Measurements from ENCODE around the gene POLR3G. TPM values are rescaled to one million over a fixed set of nuclear protein-coding genes. Genes with fewer than 3 reads are reported as not detected.

Gene POLR3G
- polyA plus RNA-seq, 3 donors: 0.74 to 2.9 (median 0.74) TPM

- WGBS, 3 donors: 80 to 86% (median 82%) methylated on average over 4 of the region's 4 CpGs
- H3K27ac ChIP-seq (ENCODE audit: low read depth, low read length): no peak overlapping the region
These were observed 71.7 kb downstream of the POLR3G start for GRCh38 chr5:90546216-90546837.

DNA sequence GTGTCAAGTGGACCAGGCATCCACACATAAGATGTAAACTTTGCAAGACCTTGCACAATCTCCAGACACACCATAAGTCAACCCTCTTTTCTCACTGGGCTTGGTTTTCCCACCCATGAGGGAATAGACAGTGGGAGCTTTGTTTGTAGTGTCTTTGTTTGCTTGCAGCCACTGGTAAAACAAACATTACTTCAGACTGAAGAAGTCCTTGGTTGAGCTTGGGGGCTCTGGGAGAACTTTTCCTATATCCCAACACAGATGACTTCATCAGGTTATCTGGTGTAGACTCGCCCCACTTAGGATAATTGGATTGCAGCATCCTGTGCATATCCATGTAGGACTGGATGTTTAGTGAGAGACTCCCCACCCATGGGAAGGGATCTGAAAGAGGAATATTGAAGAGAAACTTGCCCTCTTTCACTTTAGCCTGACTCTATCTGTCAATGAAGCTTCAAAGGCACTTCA, 72.4 kb downstream of the POLR3G start:
- 52 to 73% (median 70%) methylated on average over 1 of the region's 1 CpG for WGBS, 3 donors

DNA sequence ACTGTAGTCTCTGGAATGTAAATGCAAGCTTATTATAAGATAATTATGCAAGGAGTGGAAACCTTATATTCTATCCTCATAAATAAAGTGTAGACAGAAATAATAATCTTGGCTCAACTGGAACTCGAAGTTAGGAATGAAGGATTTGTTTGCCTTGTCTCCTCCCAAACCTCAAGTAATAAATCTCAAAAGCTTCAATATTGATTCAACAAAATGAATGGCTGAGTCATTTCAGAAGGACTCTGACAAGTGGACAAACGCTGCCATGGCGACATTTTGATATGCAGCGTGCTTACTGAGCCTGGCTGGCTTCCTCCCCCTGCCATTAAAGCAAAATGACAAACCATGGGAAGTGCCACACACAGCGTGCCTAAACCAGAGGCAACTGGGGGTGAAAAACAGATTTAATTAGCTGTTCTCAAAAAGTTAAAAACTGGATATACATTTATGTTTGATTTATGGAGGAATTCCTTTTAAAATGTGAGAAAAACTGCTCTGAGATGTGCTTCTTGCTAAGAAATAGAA, 73.5 kb downstream of the POLR3G start:
- WGBS, 3 donors: 20 to 54% (median 47%) methylated on average over 5 of the region's 5 CpGs
- H3K27ac ChIP-seq (ENCODE audit: low read depth, low read length): no peak overlapping the region

More for the DNA sequence above, 72.4 kb downstream of the POLR3G start:
- no peak overlapping the region for H3K27ac ChIP-seq (ENCODE audit: low read depth, low read length)

GRCh38 chr5:90549223-90549622, 74.6 kb downstream of the POLR3G start:
- H3K27ac ChIP-seq (ENCODE audit: low read depth, low read length): no peak overlapping the region

GRCh38 chr5:90549729-90550275, 75.1 kb downstream of the POLR3G start:
- H3K27ac ChIP-seq (ENCODE audit: low read depth, low read length): no peak overlapping the region
- 56 to 77% (median 64%) methylated on average over 2 of the region's 2 CpGs for WGBS, 3 donors

DNA sequence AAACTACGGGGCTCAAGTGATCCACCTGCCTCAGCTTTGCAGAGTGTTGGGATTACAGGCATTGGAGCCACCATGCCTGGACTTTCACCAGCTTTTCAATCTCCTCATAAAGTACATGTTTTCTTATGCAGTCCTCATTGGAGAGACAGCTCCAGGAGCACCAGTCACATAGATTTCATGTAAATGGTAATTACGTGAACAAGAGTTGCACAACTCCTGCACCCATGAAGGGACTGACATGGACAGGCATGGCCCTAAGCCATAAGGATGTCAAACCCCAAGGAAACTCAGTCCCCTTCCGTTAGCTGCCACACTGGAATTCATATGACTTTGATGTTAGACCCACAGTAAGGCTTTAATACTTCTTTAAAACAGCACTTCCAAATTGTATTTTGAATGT, 76.3 kb downstream of the POLR3G start:
- no peak overlapping the region for H3K27ac ChIP-seq (ENCODE audit: low read depth, low read length)
- 62 to 84% (median 63%) methylated on average over 3 of the region's 3 CpGs for WGBS, 3 donors

DNA sequence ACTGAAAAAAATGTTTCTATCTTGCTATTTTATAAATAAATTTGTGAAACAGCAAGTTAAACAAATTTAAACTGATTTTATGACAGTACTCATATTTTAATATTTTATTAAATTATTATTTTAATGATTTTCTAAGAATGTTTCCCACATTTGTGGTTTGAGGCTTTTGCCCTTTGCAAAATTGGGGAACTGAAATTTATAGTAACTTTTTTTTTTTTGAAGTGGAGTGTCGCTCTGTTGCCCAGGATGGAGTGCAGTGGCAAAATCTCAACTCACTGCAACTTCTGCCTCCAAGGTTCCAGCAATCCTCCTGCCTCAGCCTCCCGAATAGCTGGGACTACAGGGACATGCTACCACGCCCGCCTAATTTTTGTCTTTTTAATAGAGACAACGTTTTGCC, 76.7 kb downstream of the POLR3G start:
- 71 to 89% (median 75%) methylated on average over 5 of the region's 5 CpGs for WGBS, 3 donors
- H3K27ac ChIP-seq (ENCODE audit: low read depth, low read length): no peak overlapping the region

DNA sequence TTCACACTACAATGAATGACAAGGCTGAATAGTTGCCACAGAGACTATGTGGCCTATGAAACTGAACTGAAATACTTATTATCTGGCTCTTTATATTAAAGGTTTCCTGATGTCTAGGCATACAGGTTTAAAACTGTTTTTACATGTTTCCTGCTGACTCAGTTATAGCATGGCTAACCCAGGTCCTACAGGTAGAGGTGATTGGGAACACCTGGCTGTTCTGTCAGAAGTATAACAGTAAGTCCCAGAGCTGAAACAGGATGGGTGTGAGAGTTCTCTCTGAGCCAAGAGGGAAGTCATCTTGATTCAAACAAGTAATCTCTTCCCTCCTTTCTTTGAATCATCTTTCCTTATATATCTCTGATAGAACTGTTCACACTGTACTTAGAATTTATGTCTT, 79.0 kb downstream of the POLR3G start:
- H3K27ac ChIP-seq (ENCODE audit: low read depth, low read length): no peak overlapping the region

DNA sequence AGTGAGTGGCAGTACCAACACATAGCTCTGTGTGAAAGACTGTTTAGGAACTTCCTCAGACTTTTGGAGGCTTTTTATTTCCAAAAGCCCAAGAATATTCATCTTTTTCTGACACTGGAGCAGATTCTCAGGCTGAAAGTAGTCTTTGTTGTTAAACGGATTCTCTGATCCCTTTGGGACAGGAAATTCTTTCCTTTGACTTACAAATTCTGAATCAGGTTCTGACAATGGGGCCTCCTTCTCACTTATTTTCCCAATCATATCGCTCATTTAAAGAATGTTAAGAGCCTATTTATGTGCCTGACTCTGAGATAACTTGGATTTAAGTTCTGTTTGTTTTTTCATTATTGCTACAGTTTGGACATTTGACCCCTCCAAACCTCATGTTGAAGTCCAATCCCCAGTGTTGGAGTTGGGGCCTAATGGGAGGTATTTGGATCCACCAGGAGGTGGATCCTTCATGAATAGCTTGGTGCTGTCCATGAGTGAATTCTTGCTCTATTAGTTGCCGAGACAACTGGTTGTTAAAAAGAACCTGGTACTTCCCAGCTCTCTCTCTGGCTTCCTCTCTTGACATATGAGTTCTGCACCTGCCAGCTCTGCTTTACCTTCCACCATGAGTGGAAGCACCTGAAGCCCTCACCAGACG, 79.8 kb downstream of the POLR3G start:
- no peak overlapping the region for H3K27ac ChIP-seq (ENCODE audit: low read depth, low read length)
- WGBS, 3 donors: 77 to 82% (median 78%) methylated on average over 4 of the region's 4 CpGs

DNA sequence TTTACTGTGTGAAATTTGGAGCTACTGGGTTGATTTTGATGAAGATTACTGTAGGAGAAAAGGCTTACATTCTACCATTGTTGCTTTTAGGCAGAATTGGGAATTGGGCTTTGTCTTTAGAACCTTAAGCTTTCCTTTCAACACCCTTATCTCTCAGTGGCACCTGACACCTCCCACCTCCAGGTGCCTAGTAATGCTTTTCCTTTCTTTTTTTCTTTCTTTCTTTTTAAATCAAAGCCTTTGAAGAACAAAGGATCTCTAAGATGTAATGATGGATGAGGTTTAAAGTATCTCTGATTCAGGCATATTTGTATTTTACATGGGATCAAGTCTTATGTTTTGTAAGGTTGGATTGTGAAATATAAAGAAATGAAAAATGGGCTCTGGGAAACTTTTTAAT, 81.0 kb downstream of the POLR3G start:
- no peak overlapping the region for H3K27ac ChIP-seq (ENCODE audit: low read depth, low read length)

GRCh38 chr5:90557391-90557790, 82.7 kb downstream of the POLR3G start:
- no peak overlapping the region for H3K27ac ChIP-seq (ENCODE audit: low read depth, low read length)
- 7 to 23% (median 19%) methylated on average over 9 of the region's 9 CpGs for WGBS, 3 donors

DNA sequence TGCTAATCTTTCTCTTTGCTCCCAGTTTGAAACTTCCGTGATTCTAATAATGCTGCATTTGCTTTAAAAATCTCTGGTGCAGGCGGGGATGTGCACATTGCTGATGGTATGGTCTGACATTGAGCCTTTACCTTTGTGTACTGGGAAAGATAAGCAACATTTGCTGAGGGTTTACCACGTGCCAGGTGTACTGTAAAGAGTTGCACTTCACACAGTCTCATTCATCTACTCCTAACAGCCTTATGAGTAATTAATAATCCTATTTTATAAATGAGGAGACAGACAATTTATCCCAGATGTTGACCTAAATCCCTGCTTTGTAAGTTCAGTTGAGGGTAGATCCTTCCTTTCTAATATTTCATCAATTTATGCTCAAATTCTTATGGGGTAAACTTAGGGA, 83.2 kb downstream of the POLR3G start:
- H3K27ac ChIP-seq (ENCODE audit: low read depth, low read length): no peak overlapping the region
- WGBS, 3 donors: 2 to 17% (median 14%) methylated on average over 3 of the region's 3 CpGs

DNA sequence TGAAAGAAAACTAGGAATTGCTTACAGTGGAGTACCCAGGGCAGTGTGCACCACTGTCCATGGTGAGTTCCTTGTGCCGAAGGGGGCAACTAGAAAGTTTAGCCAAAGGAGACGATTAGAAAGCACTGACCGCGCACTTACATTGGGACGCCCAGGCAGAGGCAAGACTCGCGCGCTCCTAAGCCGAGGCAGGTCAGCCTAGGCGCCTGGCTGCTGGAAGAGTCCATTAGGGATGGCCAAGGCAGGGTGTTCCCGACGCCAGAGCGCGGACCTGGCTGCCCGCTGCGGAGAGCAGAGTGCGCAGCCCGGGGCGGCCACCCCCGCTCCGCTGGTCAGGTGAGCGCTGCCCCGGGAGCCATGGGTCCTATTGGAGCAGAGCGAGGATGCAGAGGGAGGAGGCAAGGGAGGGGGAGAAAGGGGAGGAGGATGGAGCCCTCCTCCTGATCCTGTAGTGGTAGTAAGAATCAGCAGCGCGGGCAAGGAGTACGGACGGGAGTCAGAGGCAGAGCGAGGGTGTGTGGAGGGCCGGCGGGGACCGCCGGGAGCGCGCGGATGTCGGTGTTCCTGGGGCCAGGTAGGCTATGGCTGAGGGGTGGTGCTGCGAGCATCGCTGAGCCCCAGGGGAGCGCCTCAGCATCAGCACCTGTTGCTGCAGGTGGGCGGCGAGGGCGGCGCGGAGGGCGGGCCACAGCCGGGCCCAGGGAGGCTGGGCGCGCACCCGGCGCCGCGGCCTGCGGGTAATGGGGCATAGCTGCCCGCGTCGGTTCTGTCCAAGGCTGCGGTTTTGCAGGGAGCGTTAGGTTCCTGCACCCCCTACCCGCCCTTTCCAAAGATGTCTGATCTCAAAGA, 83.9 kb downstream of the POLR3G start, which contains the start of gene ADGRV1:
ADGRV1 (plus strand) TSS at position 454 of the 849 bp plus-strand sequence; CDS start at position 553, 99 bp downstream.
- H3K27ac ChIP-seq (ENCODE audit: low read depth, low read length): no peak within 1 kb of the TSS
- WGBS, 3 donors: 1 to 2% (median 2%) methylated on average over 59 to 60 of the region's 60 CpGs

DNA sequence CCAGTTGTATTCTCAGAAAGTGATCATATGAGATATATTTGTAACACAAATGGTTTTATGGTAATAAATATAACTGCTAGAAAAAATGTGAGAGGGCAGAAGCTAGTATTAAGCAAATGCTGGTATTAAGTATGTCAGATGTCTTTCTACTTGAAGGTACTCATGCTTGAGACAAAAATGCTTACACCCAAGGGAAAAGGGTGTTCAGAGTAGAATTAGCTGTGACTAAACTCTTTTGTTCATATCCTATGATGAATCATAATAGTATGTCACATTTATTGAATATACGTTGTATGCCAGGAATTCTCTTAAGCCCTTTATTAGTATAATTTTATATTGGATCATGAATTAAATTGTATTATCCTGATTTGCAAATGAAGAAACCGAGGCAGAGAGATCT, 86.1 kb downstream of the POLR3G start:
- 76 to 83% (median 83%) methylated on average over 2 of the region's 2 CpGs for WGBS, 3 donors

GRCh38 chr5:90561766-90562165, 87.1 kb downstream of the POLR3G start:
- H3K27ac ChIP-seq (ENCODE audit: low read depth, low read length): no peak overlapping the region
- 29 to 57% (median 51%) methylated on average over 1 of the region's 1 CpG for WGBS, 3 donors

More for the DNA sequence above, 86.1 kb downstream of the POLR3G start:
- no peak overlapping the region for H3K27ac ChIP-seq (ENCODE audit: low read depth, low read length)

- no peak overlapping the region for H3K27ac ChIP-seq (ENCODE audit: low read depth, low read length)
- 78 to 83% (median 78%) methylated on average over 5 of the region's 5 CpGs for WGBS, 3 donors
These were observed 87.7 kb downstream of the POLR3G start for GRCh38 chr5:90562341-90562740.

DNA sequence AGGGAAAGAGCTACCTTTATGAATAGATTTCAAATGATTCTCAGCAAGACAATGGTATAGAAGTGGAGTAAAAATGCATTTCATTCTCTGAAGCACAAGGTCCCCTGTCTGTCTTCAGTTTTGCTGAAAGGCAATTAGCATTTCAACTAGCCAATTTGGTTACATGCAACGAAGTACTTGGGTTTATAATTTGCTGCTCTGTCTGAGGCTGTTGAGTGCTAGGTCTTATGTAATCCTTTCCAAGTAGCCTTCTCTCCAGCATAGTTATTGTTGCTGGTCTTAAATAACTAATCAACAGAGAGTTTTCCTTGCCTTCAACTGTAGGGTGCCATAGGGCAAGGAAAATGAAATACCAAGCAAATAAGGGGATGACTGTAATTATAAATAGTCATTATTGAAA, 88.4 kb downstream of the POLR3G start:
- WGBS, 3 donors: 51 to 75% (median 74%) methylated on average over 1 of the region's 1 CpG
- no peak overlapping the region for H3K27ac ChIP-seq (ENCODE audit: low read depth, low read length)
